C1 segment of cervical spinal cord (tissue), 14 donors: ENCODE measurements around the gene MSANTD7.

ENCODE experiments used
- DNase-seq, 14 donors: peaks; one replicate each; lab custom pipeline; 2025; lab: John Stamatoyannopoulos, UW

MSANTD7 gene

DNA sequence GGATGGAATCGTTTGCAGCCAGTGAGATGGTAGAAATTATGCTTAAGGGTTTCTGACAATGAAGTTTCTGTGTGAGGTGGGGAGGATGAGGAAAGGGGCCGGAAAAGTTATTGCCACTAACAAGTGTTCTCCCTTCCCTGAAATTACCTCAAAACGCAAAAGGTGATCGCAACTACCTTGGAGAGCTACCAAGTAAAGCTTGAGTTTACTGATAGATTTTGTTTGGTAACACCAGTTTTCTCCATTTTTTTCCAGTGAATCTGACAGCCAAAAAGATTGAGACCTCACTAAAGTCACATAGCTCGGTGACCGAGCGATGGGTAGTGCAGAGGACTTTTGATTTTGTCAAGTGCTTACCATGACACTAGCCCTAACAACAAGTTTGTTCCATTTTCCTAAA lies 42.1 kb downstream of the MSANTD7 start:
- DNase-seq, result no peak

DNA sequence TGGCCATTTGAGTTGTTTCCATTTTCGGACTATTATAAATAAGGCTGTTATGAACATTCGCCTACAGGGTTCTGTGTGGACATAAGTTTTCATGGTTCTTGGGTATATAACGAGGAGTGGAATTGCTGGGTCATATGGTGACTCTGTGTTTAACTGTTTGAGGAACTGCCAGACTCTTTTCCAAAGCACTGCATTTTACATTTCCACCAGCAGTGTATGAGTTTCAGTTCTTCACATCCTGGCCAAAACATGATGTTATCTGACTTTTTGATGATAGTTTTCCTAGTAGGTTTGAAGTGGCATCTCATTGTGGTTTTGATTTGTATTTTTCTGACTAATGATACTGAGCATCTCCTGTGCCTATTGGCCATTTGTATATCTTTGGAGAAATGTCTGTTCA lies 46.0 kb downstream of the MSANTD7 start:
- DNase-seq, result no peak
